H1 (cell line): ENCODE measurements around the gene TMEM203. TPM values are rescaled to one million over a fixed set of nuclear protein-coding genes. Genes with fewer than 3 reads are reported as not detected.

Experiments
- CBX8 ChIP-seq: fragments of 300-800, 300-1000 bp; sonication (generic); IDR thresholded peaks from 2 replicates; pipeline ENCODE4 v1.7.1; 2016; ENCODE audit warnings: low read depth, low read length, borderline replicate concordance
- CHD2 ChIP-seq: IDR thresholded peaks from 2 replicates; pipeline ENCODE4 v1.6.1; 2012; ENCODE audit warnings: low read length, improper control_type of control experiment
- CHD7 ChIP-seq: fragments of 300-600 bp; sonication (generic); IDR thresholded peaks from 2 replicates; pipeline ENCODE4 v1.7.1; 2012; ENCODE audit warnings: low read length, moderate library complexity, mild to moderate bottlenecking, inconsistent platforms; ENCODE audit not compliant: insufficient replicate concordance
- HDAC2 ChIP-seq, 2 experiments: fragments of 300-600 bp in 1 of 2; sonication (generic) in 1 of 2; IDR thresholded peaks; 2 replicates each; pipeline ENCODE4 v1.6.1; 2011 to 2012; ENCODE audit warnings: low read depth in 2 of 2, low read length in 2 of 2, mild to moderate bottlenecking in 2 of 2, moderate library complexity in 2 of 2, borderline replicate concordance in 1 of 2, inconsistent platforms in 1 of 2
- NRF1 ChIP-seq: IDR thresholded peaks from 2 replicates; pipeline ENCODE4 v1.6.1; 2011; ENCODE audit warnings: mild to moderate bottlenecking, low read depth, low read length, improper control_type of control experiment
- SIN3A ChIP-seq, 2 experiments: IDR thresholded peaks in 1 of 2; conservative IDR thresholded peaks in 1 of 2; 2 replicates each; pipeline ENCODE4 v1.6.1; 2011 to 2012; ENCODE audit warnings: low read length in 2 of 2, improper control_type of control experiment in 1 of 2, low read depth in 1 of 2, mild to moderate bottlenecking in 1 of 2
- polyA plus RNA-seq, 7 experiments: library from polyadenylated mRNA; depleted of rRNA in 3 of 7; stranded (reverse) in 5 of 7; unstranded in 2 of 7; fragments of >200 nt in 5 of 7; fragments of 200-250 nt in 2 of 7; gene quantifications; 1 replicate in 5 of 7; 2 replicates in 1 of 7; 4 replicates in 1 of 7; pipeline versions ENCODE4 v1.2.1 to v1.2.3, GENCODE V29; 2011 to 2013; ENCODE audit warnings: missing spikeins in 2 of 7, mixed read lengths in 2 of 7
- total RNA-seq: library from RNA; stranded (reverse); fragmentation: NEBNext Ultra II Directional; extraction: Animal tissue kit (Norgen Biotek cat#: 25700); gene quantifications from 2 replicates; pipeline ENCODE4 v1.2.1, GENCODE V29; 2021

The TMEM203 gene
- total and polyA plus RNA-seq, 2 of the 8 experiments (the other 6 are each of a cell fraction or from before 2014, with no cell fraction given) = 44.1 to 57.1 TPM

GRCh38 chr9:137181680-137182079, 23.8 kb downstream of the TMEM203 start (continued):
- no peak for TF ChIP-seq CHD7
- TF ChIP-seq CHD2 = no peak
- no peak for TF ChIP-seq CBX8
- no peak for TF ChIP-seq HDAC2 (IDR thresholded peaks at IDR 0.05; ENCODE audit: borderline replicate concordance in 1 of 2, low read depth in 2 of 2, low read length in 2 of 2)
- TF ChIP-seq SIN3A (conservative IDR thresholded peaks at IDR 0.05 in 1 of 2, IDR thresholded peaks at IDR 0.05 in 1 of 2; ENCODE audit: low read depth in 1 of 2, low read length in 2 of 2) = no peak
- no peak for TF ChIP-seq NRF1
